ENCODE results near the gene RPS16. TPM values are rescaled to one million over a fixed set of nuclear protein-coding genes. Genes with fewer than 3 reads are reported as not detected.

RPS16 gene
- total and polyA plus RNA-seq, 2 experiments from 2014 or later: 63.8 to 409 TPM

- Histone ChIP-seq H3K27ac (peak overlapping the region; percentile 100), H3K4me1 (ENCODE audit: insufficient read depth) (peaks cover 21% of the 10 kb centered on the region), H3K36me3 (replicated peaks; ENCODE audit: insufficient read depth, low read depth) (no peaks in the 10 kb centered on the region), H3K27me3 (no peaks in the 10 kb centered on the region), H2AFZ (no peak overlapping the region), H3K4me3 (peak overlapping the region; percentile 77), H4K20me1 (ENCODE audit: insufficient read depth, poor library complexity, severe bottlenecking) (peaks cover 17% of the 10 kb centered on the region), H3K79me2 (peaks cover 54% of the 10 kb centered on the region), H3K4me2 (peak overlapping the region; percentile 85), H3K9me3 (ENCODE audit: low read depth) (no peaks in the 10 kb centered on the region), H3K9me2 (replicated peaks; ENCODE audit: insufficient read depth) (no peaks in the 10 kb centered on the region)
- peak; percentile 96 for DNase-seq (ENCODE audit: low spot score)
- peak; percentile 70 for TF ChIP-seq EZH2phosphoT487 (IDR thresholded peaks at IDR 0.05; ENCODE audit: low read depth, severe bottlenecking, unreplicated experiment)
- TF ChIP-seq CTCF (IDR thresholded peaks at IDR 0.05; ENCODE audit: poor library complexity): no peak
- 2% methylated on average over 43 of the region's 52 CpGs for WGBS (ENCODE audit: low lambda C conversion rate, missing lambda C conversion rate)
These were observed 26.3 kb downstream of the RPS16 start for GRCh38 chr19:39409208-39410016.

DNA sequence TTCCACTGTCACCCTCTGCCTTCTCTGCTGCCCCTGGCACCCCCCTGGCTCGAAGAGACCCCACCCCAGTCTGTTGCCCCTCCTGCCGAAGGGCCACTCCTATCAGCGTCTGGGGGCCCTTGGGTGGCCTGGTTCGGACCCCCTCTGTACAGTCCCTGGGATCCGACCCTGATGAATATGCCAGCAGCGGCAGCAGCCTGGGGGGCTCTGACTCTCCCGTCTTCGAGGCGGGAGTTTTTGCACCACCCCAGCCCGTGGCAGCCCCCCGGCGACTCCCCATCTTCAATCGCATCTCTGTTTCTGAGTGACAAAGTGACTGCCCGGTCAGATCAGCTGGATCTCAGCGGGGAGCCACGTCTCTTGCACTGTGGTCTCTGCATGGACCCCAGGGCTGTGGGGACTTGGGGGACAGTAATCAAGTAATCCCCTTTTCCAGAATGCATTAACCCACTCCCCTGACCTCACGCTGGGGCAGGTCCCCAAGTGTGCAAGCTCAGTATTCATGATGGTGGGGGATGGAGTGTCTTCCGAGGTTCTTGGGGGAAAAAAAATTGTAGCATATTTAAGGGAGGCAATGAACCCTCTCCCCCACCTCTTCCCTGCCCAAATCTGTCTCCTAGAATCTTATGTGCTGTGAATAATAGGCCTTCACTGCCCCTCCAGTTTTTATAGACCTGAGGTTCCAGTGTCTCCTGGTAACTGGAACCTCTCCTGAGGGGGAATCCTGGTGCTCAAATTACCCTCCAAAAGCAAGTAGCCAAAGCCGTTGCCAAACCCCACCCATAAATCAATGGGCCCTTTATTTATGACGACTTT, 27.1 kb downstream of the RPS16 start:
- Histone ChIP-seq H3K36me3 (replicated peaks; ENCODE audit: insufficient read depth, low read depth) (no peaks in the 10 kb centered on the region), H4K20me1 (ENCODE audit: insufficient read depth, poor library complexity, severe bottlenecking) (peaks cover 17% of the 10 kb centered on the region), H3K27ac (peak overlapping the region; percentile 100), H3K4me3 (peak overlapping the region; percentile 77), H2AFZ (no peak overlapping the region), H3K27me3 (no peaks in the 10 kb centered on the region), H3K4me2 (peak overlapping the region; percentile 85), H3K79me2 (peaks cover 46% of the 10 kb centered on the region), H3K9me3 (ENCODE audit: low read depth) (no peaks in the 10 kb centered on the region), H3K4me1 (ENCODE audit: insufficient read depth) (peaks cover 26% of the 10 kb centered on the region), H3K9me2 (replicated peaks; ENCODE audit: insufficient read depth) (no peaks in the 10 kb centered on the region)
- peak; percentile 66 for DNase-seq (ENCODE audit: low spot score)
- 69% methylated on average over 20 of the region's 20 CpGs for WGBS (ENCODE audit: low lambda C conversion rate, missing lambda C conversion rate)
- TF ChIP-seq EZH2phosphoT487 (IDR thresholded peaks at IDR 0.05; ENCODE audit: low read depth, severe bottlenecking, unreplicated experiment): no peak
- TF ChIP-seq EZH2 (IDR thresholded peaks at IDR 0.05; ENCODE audit: borderline replicate concordance): no peak
- TF ChIP-seq CTCF (IDR thresholded peaks at IDR 0.05; ENCODE audit: poor library complexity): no peak

- no peak for TF ChIP-seq EZH2phosphoT487 (IDR thresholded peaks at IDR 0.05; ENCODE audit: low read depth, severe bottlenecking, unreplicated experiment)
- TF ChIP-seq CTCF (IDR thresholded peaks at IDR 0.05; ENCODE audit: poor library complexity): no peak
- Histone ChIP-seq H3K9me3 (ENCODE audit: low read depth) (no peaks in the 10 kb centered on the region), H3K27ac (peak overlapping the region; percentile 100), H3K27me3 (no peaks in the 10 kb centered on the region), H3K4me2 (peak overlapping the region; percentile 85), H4K20me1 (ENCODE audit: insufficient read depth, poor library complexity, severe bottlenecking) (peaks cover 17% of the 10 kb centered on the region), H3K9me2 (replicated peaks; ENCODE audit: insufficient read depth) (no peaks in the 10 kb centered on the region), H3K4me1 (ENCODE audit: insufficient read depth) (peaks cover 32% of the 10 kb centered on the region), H3K36me3 (replicated peaks; ENCODE audit: insufficient read depth, low read depth) (no peaks in the 10 kb centered on the region), H3K79me2 (peaks cover 41% of the 10 kb centered on the region), H2AFZ (no peak overlapping the region), H3K4me3 (peak overlapping the region; percentile 77)
- WGBS (ENCODE audit: low lambda C conversion rate, missing lambda C conversion rate): 59% methylated on average over 29 of the region's 40 CpGs
- peak; percentile 58 for DNase-seq (ENCODE audit: low spot score)
These were observed 27.9 kb downstream of the RPS16 start for GRCh38 chr19:39407660-39408391.

Data from hepatocyte (in vitro differentiated cells).